GM21423 (cell line): ENCODE measurements around the gene KANSL1L.

Experiments used
- ATAC-seq: cut with Tn5 transposase; IDR thresholded peaks from one replicate; pipeline ENCODE4 v1.9.1; 2021; ENCODE audit warnings: mild to moderate bottlenecking, moderate library complexity; ENCODE audit not compliant: unreplicated experiment

KANSL1L gene

DNA sequence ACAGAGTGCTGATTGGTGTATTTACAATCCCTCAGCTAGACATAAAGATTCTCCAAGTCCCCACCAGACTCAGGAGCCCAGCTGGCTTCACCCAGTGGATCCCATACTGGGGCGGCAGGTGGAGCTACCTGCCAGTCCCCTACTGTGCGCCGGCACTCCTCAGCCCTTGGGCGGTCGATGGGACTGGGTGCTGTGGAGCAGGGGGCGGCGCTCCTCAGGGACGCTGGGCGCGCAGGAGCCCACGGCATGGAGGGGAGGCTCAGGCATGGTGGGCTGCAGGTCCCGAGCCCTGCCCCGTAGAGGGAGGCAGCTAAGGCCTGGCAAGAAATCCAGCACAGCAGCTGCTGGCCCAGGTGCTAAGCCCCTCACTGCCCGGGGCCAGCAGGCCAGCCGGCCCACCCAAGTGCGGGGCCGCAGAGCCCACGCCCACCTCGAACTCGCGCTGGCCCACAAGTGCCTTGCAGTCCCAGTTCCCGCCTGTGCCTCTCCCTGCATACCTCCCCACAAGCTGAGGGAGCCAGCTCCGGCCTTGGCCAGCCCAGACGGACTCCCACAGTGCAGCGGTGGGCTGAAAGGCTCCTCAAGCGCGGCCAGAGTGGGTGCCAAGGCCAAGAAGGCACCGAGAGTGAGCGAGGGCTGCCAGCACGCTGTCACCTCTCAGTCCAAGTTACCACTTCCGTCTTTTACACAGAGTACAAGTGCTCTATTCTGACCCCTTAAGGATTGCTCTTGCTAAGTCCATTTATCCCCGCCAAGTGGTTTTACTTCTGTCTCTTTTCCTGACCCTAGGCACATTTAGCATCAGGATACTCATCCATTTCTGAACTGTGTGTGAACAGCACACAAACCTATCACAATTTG lies 170.5 kb downstream of the KANSL1L start:
- no peak for ATAC-seq

DNA sequence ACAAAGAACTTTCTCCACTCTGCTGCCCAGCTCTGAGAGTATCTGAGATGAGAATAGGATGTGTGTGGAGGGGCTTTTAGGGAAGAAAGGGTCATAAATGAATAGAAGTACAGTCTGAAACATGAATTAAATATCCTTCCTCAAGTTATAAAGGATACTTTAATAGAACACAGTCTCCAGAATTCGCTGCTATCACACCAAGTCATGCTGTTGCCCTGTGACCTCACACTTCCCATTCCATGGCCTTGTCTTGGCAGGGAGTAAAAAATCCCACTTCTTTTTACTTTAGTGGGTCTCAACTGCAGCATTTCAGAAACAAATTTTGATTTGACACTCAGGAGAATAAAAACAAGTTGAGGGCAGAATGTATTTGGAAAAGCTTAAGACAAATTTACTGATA lies 172.6 kb downstream of the KANSL1L start:
- no peak for ATAC-seq

DNA sequence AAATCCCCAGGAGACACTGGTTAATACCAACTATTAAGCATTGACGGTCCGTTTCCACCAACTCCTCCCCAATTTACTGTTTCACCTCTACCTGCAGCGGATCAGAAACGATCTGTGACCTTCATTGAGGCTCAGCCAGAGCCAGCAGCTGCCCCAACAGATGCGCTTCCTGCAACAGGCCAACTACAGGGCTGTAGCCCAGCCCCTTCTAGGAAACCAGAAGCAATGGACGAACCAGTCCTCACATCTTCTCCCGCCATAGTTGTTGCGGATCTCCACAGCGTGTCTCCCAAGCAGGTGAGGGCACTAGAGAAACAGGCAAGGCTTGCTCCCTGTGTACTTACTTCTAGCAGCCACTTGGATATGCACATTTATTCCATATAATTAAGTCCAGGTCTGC lies 177.2 kb downstream of the KANSL1L start:
- no peak for ATAC-seq

GRCh38 chr2:209990838-209991237 lies 180.4 kb downstream of the KANSL1L start:
- ATAC-seq: peak; percentile 44

DNA sequence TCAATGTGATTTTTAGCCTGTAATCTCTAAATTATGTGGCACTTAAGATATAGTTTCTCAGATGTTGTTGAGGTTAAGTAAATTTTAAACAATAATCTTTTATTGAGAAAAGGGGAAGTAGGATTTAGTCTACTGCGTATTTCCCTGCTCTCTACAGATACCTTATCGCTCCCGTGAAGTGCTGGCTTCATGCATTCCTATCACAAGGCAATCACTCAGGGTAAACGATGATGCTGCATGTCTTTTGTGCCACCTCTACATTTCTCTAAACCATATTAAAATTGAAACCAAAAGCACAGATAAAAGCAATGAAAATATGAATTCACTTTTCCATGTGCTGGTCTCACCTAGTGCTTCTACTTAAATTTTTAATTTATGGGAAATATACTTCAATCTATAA lies 183.2 kb downstream of the KANSL1L start:
- peak; percentile 80 for ATAC-seq

DNA sequence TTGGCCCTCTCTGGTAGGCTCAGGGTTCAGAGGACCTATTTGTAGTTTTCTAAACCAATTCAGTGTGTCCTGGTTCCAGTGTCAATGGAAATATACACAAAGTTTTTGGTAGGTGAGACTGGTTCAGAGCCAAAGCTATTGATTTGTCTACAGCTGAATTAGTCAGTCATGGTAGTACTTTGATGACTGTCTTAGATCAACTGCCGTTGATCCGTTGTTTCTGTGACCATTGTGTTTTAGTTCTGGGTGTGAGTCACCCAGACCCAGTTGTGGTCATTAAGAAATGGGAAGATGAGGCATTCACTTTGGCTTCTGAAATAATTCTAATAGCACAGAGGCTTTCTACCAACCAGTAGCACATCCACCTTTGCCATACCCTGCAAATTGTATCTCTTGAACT lies 184.8 kb downstream of the KANSL1L start:
- no peak for ATAC-seq

- ATAC-seq: no peak
Observed at GRCh38 chr2:209985874-209986273, 185.3 kb downstream of the KANSL1L start.

DNA sequence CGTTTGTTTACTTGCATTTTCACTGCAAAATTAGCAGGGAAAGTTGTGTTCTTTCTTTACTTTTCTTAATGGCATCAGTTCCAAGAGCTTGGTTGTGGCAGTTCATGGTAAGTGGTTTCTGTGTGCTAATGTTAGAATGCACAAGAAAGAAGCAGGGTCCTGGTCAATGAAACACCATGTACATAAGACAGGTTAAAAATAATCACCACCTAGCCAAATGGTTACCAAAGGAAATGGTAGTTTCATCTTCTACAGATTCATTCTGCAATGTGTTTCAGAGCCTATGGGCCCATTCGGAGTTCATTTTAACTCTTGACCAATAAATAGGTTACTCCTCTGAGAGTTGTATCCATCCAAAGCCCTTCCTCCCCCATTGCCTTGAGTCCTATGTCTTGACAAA lies 186.9 kb downstream of the KANSL1L start:
- no peak for ATAC-seq

DNA sequence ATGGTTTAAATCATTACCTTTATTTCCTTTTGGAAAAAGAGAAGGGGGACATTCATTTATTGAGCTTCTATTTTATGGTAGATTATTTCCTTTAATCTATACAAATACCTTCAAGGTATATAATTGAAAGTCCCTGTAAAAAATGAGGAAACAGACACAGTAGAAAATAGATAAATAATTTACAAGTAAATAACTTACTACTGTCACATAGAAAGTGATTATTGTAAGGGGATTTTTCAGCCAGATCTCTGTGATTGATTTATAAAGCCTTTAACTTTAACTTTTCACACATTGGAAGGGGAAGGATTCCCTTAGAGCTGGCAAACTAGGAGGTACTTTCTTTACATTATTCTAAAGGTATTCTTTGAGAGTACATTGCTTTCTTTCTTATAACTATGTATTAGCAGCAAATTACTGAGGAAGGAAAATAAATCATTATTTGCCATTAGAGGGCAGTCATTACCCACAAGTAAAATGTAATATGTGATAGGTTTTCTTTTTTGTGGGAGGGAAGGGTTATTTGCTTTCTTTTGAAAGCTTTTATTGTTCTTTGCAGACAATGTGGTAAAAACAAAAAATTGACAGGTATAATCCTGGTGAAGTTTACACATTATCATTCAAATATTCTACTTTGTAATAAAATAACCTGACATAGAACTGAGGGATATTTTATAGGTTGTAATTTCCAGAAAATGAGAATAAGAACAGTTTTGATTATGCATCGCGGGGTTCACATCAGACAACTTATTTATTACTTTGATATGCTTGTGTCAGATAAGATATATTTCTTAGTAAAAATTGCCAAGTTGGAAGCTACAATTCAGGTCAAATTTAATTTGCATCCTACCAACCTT lies 193.6 kb downstream of the KANSL1L start:
- ATAC-seq: peak; percentile 63

GRCh38 chr2:209976698-209977385 lies 194.4 kb downstream of the KANSL1L start:
- peak; percentile 87 for ATAC-seq

- no peak for ATAC-seq
Observed at GRCh38 chr2:209974576-209974975, 196.6 kb downstream of the KANSL1L start.

- no peak for ATAC-seq
Observed at GRCh38 chr2:209973328-209973727, 197.9 kb downstream of the KANSL1L start.
